ENCODE results near the gene TRMT10A. TPM values are rescaled to one million over a fixed set of nuclear protein-coding genes. Genes with fewer than 3 reads are reported as not detected.

Gene TRMT10A
- 11.0 and 15.6 TPM in 2 replicates for total RNA-seq (ENCODE audit: low replicate concordance)

- H3K9ac ChIP-seq: peak within 1 kb of the TSS; percentile 70
- H3K9me3 Mint-ChIP-seq: no peaks in the 10 kb centered on the region
- H3K4me3 ChIP-seq: peak within 1 kb of the TSS; percentile 63
- H4K20me1 ChIP-seq (ENCODE audit: low read depth): no peaks in the 10 kb centered on the region
- peak within 1 kb of the TSS; percentile 94 for H3K27ac ChIP-seq
- H3K4me3 Mint-ChIP-seq: peak within 1 kb of the TSS; percentile 98
- H3K4me1 ChIP-seq: peaks cover 4% of the 10 kb centered on the region
- peak within 1 kb of the TSS; percentile 73 for H3K4me2 ChIP-seq
- no peaks in the 10 kb centered on the region for H3K9me3 ChIP-seq (ENCODE audit: low read depth)
- H3K36me3 ChIP-seq: no peaks in the 10 kb centered on the region
- DNase-seq (ENCODE audit: low spot score): peak; percentile 98
- peak within 1 kb of the TSS; percentile 99 for H3K27ac Mint-ChIP-seq
- no peaks in the 10 kb centered on the region for H3K27me3 ChIP-seq
- peaks cover 17% of the 10 kb centered on the region for H3K4me1 Mint-ChIP-seq
- H2AFZ ChIP-seq (replicated peaks): peak within 1 kb of the TSS; percentile 94
- H3K36me3 Mint-ChIP-seq: no peaks in the 10 kb centered on the region
- H3K27me3 Mint-ChIP-seq (ENCODE audit: insufficient read depth, low read depth): peaks cover 11% of the 10 kb centered on the region
- TF ChIP-seq EZH2phosphoT487 (IDR thresholded peaks at IDR 0.05) (no peak), CTCF (IDR thresholded peaks at IDR 0.05) (peak; percentile 18)
- peaks cover 9% of the 10 kb centered on the region for H3F3A ChIP-seq (ENCODE audit: low read depth)
- H3K79me2 ChIP-seq (ENCODE audit: low read depth): no peaks in the 10 kb centered on the region
These were observed at the start of gene TRMT10A for GRCh38 chr4:99563310-99564186. TRMT10A (minus strand) TSS chr4:99564039; CDS start chr4:99559338, 4,701 bp downstream.

- H3K9ac ChIP-seq: no peak overlapping the region
- no peaks in the 10 kb centered on the region for H3K27me3 ChIP-seq
- Mint-ChIP-seq H3K4me3 (no peak overlapping the region), H3K4me1 (peaks cover 15% of the 10 kb centered on the region), H3K27ac (no peak overlapping the region), H3K27me3 (ENCODE audit: insufficient read depth, low read depth) (no peaks in the 10 kb centered on the region), H3K36me3 (peaks cover 2% of the 10 kb centered on the region), H3K9me3 (no peaks in the 10 kb centered on the region)
- H4K20me1 ChIP-seq (ENCODE audit: low read depth): no peaks in the 10 kb centered on the region
- no peak overlapping the region for H3K4me2 ChIP-seq
- H3F3A ChIP-seq (ENCODE audit: low read depth): no peaks in the 10 kb centered on the region
- TF ChIP-seq EZH2phosphoT487 (IDR thresholded peaks at IDR 0.05) (no peak), EZH2 (IDR thresholded peaks at IDR 0.05) (no peak)
- H2AFZ ChIP-seq (replicated peaks): no peak overlapping the region
- no peaks in the 10 kb centered on the region for H3K79me2 ChIP-seq (ENCODE audit: low read depth)
- no peaks in the 10 kb centered on the region for H3K9me3 ChIP-seq (ENCODE audit: low read depth)
- H3K27ac ChIP-seq: no peak overlapping the region
- no peak for DNase-seq (ENCODE audit: low spot score)
- H3K4me3 ChIP-seq: no peak overlapping the region
- H3K36me3 ChIP-seq: no peaks in the 10 kb centered on the region
- no peaks in the 10 kb centered on the region for H3K4me1 ChIP-seq
These were observed 48.9 kb upstream of the TRMT10A start for GRCh38 chr4:99612704-99613103.

- H3K9me3 Mint-ChIP-seq: no peaks in the 10 kb centered on the region
- Histone ChIP-seq H3K27ac (no peak overlapping the region), H3K9me3 (ENCODE audit: low read depth) (no peaks in the 10 kb centered on the region), H3K27me3 (no peaks in the 10 kb centered on the region), H4K20me1 (ENCODE audit: low read depth) (no peaks in the 10 kb centered on the region), H3K36me3 (no peaks in the 10 kb centered on the region), H3K4me3 (no peak overlapping the region), H3K9ac (no peak overlapping the region), H3K4me1 (no peaks in the 10 kb centered on the region), H3K4me2 (no peak overlapping the region), H3K79me2 (ENCODE audit: low read depth) (no peaks in the 10 kb centered on the region), H3F3A (ENCODE audit: low read depth) (no peaks in the 10 kb centered on the region), H2AFZ (replicated peaks) (no peak overlapping the region)
- H3K27me3 Mint-ChIP-seq (ENCODE audit: insufficient read depth, low read depth): no peaks in the 10 kb centered on the region
- no peak for DNase-seq (ENCODE audit: low spot score)
- TF ChIP-seq EZH2phosphoT487 (IDR thresholded peaks at IDR 0.05): no peak
- TF ChIP-seq EZH2 (IDR thresholded peaks at IDR 0.05): no peak
- no peak for TF ChIP-seq CTCF (IDR thresholded peaks at IDR 0.05)
- H3K27ac Mint-ChIP-seq: no peak overlapping the region
- H3K4me1 Mint-ChIP-seq: peaks cover 15% of the 10 kb centered on the region
- H3K4me3 Mint-ChIP-seq: no peak overlapping the region
- peaks cover 2% of the 10 kb centered on the region for H3K36me3 Mint-ChIP-seq
These were observed 48.4 kb upstream of the TRMT10A start for GRCh38 chr4:99612281-99612680.
